Spleen (tissue), 11 donors: ENCODE results near the gene IGSF9B. TPM values are rescaled to one million over a fixed set of nuclear protein-coding genes. Genes with fewer than 3 reads are reported as not detected.
A peak's percentile ranks its signal among the peaks of the same experiment; 100 is the strongest.

Source experiments
- DNase-seq: peaks from one replicate; pipeline ENCODE4 v3.0.0-alpha.2; 2020
- H3K27ac ChIP-seq, 8 donors: fragments of 200-600 bp; sonication (generic) in 7 of 8; 1 replicate in 4 of 8; 2 replicates in 4 of 8; pipeline versions ENCODE4 v1.5.0 to v1.8.0; 2016 to 2021; ENCODE audit warnings: inconsistent platforms in 4 of 8, mild to moderate bottlenecking in 4 of 8, moderate library complexity in 1 of 8
- H3K27me3 ChIP-seq, 7 donors: fragments of 200-600 bp; sonication (generic) in 6 of 7; replicated peaks in 1 of 7; 1 replicate in 4 of 7; 2 replicates in 3 of 7; pipeline versions ENCODE4 v1.5.0 to v1.8.0; 2016 to 2021; ENCODE audit warnings: inconsistent platforms in 3 of 7, mild to moderate bottlenecking in 1 of 7
- H3K36me3 ChIP-seq, 6 donors: fragments of 200-600 bp; sonication (generic) in 5 of 6; 1 replicate in 4 of 6; 2 replicates in 2 of 6; pipeline versions ENCODE4 v1.5.0 to v1.8.0; 2016 to 2021; ENCODE audit warnings: inconsistent platforms in 2 of 6
- H3K4me1 ChIP-seq, 6 donors: fragments of 200-600 bp; sonication (generic) in 5 of 6; 1 replicate in 3 of 6; 2 replicates in 3 of 6; pipeline versions ENCODE4 v1.5.0 to v1.8.0; 2016 to 2021; ENCODE audit warnings: inconsistent platforms in 3 of 6
- H3K4me3 ChIP-seq, 8 donors: fragments of 200-600 bp; sonication (generic) in 7 of 8; 1 replicate in 4 of 8; 2 replicates in 4 of 8; pipeline versions ENCODE4 v1.5.0 to v1.8.0; 2016 to 2021; ENCODE audit warnings: inconsistent platforms in 4 of 8, mild to moderate bottlenecking in 4 of 8, moderate library complexity in 2 of 8
- H3K9me3 ChIP-seq, 8 donors: fragments of 200-600 bp; sonication (generic) in 7 of 8; 1 replicate in 4 of 8; 2 replicates in 4 of 8; pipeline versions ENCODE4 v1.5.0 to v1.8.0; 2016 to 2021; ENCODE audit warnings: inconsistent platforms in 4 of 8
- CTCF ChIP-seq, 11 experiments: fragments of 200-600 bp in 7 of 11; fragments of 450-650 bp in 4 of 11; sonication (generic) in 4 of 11; IDR thresholded peaks in 8 of 11; conservative IDR thresholded peaks in 3 of 11; 1 replicate in 7 of 11; 2 replicates in 4 of 11; pipeline versions ENCODE4 v1.4.0 to v1.8.0; 2016 to 2021; ENCODE audit warnings: antibody characterized with exemption in 11 of 11, inconsistent platforms in 4 of 11, mild to moderate bottlenecking in 1 of 11
- POLR2A ChIP-seq, 3 donors: fragments of 450-650 bp; IDR thresholded peaks; one replicate each; pipeline ENCODE4 v1.5.1; 2017; ENCODE audit warnings: antibody characterized with exemption in 3 of 3, mild to moderate bottlenecking in 1 of 3
- POLR2AphosphoS5 ChIP-seq, 3 donors: sonication (generic); formaldehyde crosslinking; IDR thresholded peaks; one replicate each; pipeline ENCODE4 v1.5.1; 2017; ENCODE audit warnings: antibody characterized with exemption in 3 of 3
- WGBS, 5 donors: extraction: QIAGEN DNeasy Blood & Tissue Kit in 3 of 5; methylation state at CpG; one replicate each; pipeline versions ENCODE4 v1.1.5 to v1.1.7; 2013 to 2018; 5-methylcytosine and 5-hydroxymethylcytosine counted together
- intact Hi-C: fragments of 100-400 bp; cut with DNase I; formaldehyde crosslinking; loops from one replicate; pipeline ENCODE4 v1.15.0; 2023; ENCODE audit warnings: low total_unique reads
- polyA plus RNA-seq, 3 donors: library from polyadenylated mRNA; stranded (reverse); fragments of 200-250 nt; gene quantifications; one replicate each; pipeline ENCODE4 v1.2.1, GENCODE V29; 2013
- total RNA-seq, 7 donors: library from RNA; depleted of rRNA in 3 of 7; stranded (reverse); fragments of >200 nt in 3 of 7; fragmentation: NEBNext Ultra II Directional in 4 of 7; extraction: Animal tissue kit (Norgen Biotek cat#: 25700) in 4 of 7; gene quantifications; one replicate each; pipeline versions ENCODE4 v1.1.0 to v1.2.1, GENCODE V29; 2016 to 2021
- donor health status: healthy with polysubstance abuse.
- donor health status: DM: no; HTN: no; CAD: no; lungs with moderate emphysema.
- donor health status: DM: no; HTN: no; CAD: no.
- donor health status: Bipolar disorder and iron deficiency.
- donor health status: healthy.
- donor health status: DM: no; HTN: no; CAD: no.
- donor health status: DM: yes; HTN: yes; CAD: no.

Gene IGSF9B
- total and polyA plus RNA-seq, 10 donors: 0.50 to 11.2 (median 3.9) TPM

DNA sequence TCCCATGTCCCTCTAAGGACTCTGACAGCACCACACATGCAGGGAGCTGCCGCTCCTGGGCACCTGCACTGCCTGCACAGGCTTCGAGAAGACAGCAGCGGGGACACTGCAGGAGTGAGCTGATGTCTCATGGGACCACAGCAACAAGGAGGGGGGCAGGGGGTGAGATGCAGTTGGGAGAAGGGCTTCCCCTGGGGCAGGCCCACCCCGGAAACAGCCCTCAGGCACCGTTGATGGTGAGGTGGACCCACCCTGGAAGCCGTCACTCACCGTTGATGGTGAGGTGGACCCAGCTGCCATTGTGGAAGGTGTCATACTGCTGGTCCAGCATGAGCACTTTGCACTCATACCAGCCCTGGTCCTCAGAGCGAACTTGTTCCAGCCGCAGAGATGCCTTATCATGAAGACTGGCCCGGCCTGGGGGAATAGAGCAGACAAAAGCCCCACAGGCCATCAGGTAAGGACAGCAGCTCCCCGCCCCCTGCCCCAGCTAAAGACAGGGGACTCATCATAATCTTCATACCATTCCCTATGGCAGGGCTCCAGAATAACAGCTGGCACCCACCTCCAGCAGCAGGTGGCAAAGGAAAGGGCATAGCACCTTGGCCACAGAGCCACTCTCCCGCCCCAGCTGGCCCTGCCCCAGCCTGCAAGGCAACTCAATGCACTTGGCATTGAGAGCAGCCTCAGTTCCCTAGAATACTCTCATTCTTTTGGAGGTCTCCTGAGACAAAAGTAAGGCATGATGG lies 12.6 kb downstream of the IGSF9B start:
- 84 to 97% (median 88%) methylated on average over 7 to 12 of the region's 12 CpGs for WGBS, 5 donors

GRCh38 chr11:133942577-133942976 lies 14.2 kb downstream of the IGSF9B start:
- Histone ChIP-seq H3K9me3 (no peaks in the 10 kb centered on the region), H3K27ac (no peak overlapping the region), H3K36me3 (peaks cover 0 to 1% (median 0%) of the 10 kb centered on the region in 6 donors), H3K4me3 (no peak overlapping the region), H3K4me1 (peaks cover 0 to 32% (median 22%) of the 10 kb centered on the region in 6 donors), H3K27me3 (peaks cover 0 to 27% (median 0%) of the 10 kb centered on the region in 7 donors)
- intact Hi-C loops: no loop called here
- 86 to 92% (median 89%) methylated on average over 7 of the region's 7 CpGs for WGBS, 5 donors
- no peak for DNase-seq
- TF ChIP-seq POLR2AphosphoS5 (IDR thresholded peaks at IDR 0.05): no peak
- TF ChIP-seq POLR2A (IDR thresholded peaks at IDR 0.05): no peak
- no peak for TF ChIP-seq CTCF (IDR thresholded peaks at IDR 0.05 in 8 of 11, conservative IDR thresholded peaks at IDR 0.05 in 3 of 11)

More for the DNA sequence above, 12.6 kb downstream of the IGSF9B start:
- TF ChIP-seq POLR2AphosphoS5 (IDR thresholded peaks at IDR 0.05) (no peak), CTCF (IDR thresholded peaks at IDR 0.05 in 8 of 11, conservative IDR thresholded peaks at IDR 0.05 in 3 of 11) (no peak), POLR2A (IDR thresholded peaks at IDR 0.05) (no peak)
- intact Hi-C loops: no loop called here
- no peak for DNase-seq
- H3K27me3 ChIP-seq: peaks cover 0 to 42% (median 0%) of the 10 kb centered on the region in 7 donors
- H3K4me1 ChIP-seq: peaks cover 0 to 35% (median 22%) of the 10 kb centered on the region in 6 donors
- H3K27ac ChIP-seq: peak overlapping the region in 2 of 8 donors; percentile 68 to 75
- no peaks in the 10 kb centered on the region for H3K9me3 ChIP-seq
- no peak overlapping the region for H3K4me3 ChIP-seq
- H3K36me3 ChIP-seq: no peaks in the 10 kb centered on the region

DNA sequence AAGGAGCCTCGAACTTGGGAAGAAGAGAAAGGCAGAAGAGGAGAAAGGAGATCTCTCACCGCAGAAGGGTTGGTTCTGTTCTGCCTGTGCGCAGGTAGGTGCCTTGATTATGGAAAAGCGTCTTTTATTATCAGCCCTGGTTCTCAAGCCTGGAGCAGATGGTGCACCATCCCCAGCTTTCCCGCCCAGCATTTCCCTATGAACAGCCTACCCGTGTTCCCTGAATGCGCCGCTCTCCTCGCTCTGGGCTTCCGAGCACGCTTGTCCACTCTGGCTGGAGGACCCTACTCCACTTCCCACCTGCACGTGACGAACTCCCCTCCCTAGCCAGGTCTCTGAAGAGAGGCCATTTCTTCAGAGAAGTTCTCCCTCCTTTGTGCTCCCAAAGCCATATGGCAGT lies 15.2 kb downstream of the IGSF9B start:
- WGBS, 5 donors: 88 to 94% (median 92%) methylated on average over 13 of the region's 13 CpGs
- no peak overlapping the region for H3K4me3 ChIP-seq
- TF ChIP-seq POLR2A (IDR thresholded peaks at IDR 0.05): no peak
- peaks cover 0 to 16% (median 0%) of the 10 kb centered on the region in 7 donors for H3K27me3 ChIP-seq
- DNase-seq: no peak
- intact Hi-C loops: no loop called here
- no peak overlapping the region for H3K27ac ChIP-seq
- H3K36me3 ChIP-seq: peaks cover 0 to 11% (median 0%) of the 10 kb centered on the region in 6 donors
- H3K4me1 ChIP-seq: peaks cover 0 to 22% (median 13%) of the 10 kb centered on the region in 6 donors
- H3K9me3 ChIP-seq: no peaks in the 10 kb centered on the region

DNA sequence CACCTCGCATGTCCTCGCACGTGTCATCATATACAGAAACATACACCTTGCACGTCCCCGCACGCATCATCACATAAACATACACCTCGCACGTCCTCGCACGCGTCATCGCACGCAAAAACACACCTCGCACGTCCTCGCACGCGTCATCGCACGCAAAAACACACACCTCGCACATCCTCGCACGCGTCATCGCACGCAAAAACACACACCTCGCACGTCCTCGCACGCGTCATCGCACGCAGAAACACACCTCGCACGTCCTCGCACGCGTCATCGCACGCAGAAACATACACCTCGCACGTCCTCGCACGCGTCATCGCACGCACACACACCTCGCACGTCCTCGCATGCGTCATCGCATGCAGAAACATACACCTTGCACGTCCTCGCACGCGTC lies 16.7 kb downstream of the IGSF9B start:
- intact Hi-C loops: no loop called here
- peaks cover 0 to 1% (median 0%) of the 10 kb centered on the region in 7 donors for H3K27me3 ChIP-seq
- H3K9me3 ChIP-seq: no peaks in the 10 kb centered on the region
- H3K36me3 ChIP-seq: peaks cover 0 to 22% (median 0%) of the 10 kb centered on the region in 6 donors
- no peak overlapping the region for H3K4me3 ChIP-seq
- H3K27ac ChIP-seq: no peak overlapping the region
- 94 to 99% (median 96%) methylated on average over 56 of the region's 56 CpGs for WGBS, 5 donors
- TF ChIP-seq CTCF (IDR thresholded peaks at IDR 0.05 in 8 of 11, conservative IDR thresholded peaks at IDR 0.05 in 3 of 11): no peak
- no peak for TF ChIP-seq POLR2A (IDR thresholded peaks at IDR 0.05)
- TF ChIP-seq POLR2AphosphoS5 (IDR thresholded peaks at IDR 0.05): no peak
- H3K4me1 ChIP-seq: peaks cover 0 to 7% (median 0%) of the 10 kb centered on the region in 6 donors
- no peak for DNase-seq
